ENCODE results near the gene STAB1.

Gene STAB1

GRCh38 chr3:52563984-52564383 is 68.8 kb downstream of the STAB1 start:
- DNase-seq (ENCODE audit: low spot score) = no peak

GRCh38 chr3:52568069-52568468 is 72.9 kb downstream of the STAB1 start:
- no peak for DNase-seq (ENCODE audit: low spot score)

- DNase-seq (ENCODE audit: low spot score) = no peak
Measured at GRCh38 chr3:52570076-52570475, 74.9 kb downstream of the STAB1 start.

GRCh38 chr3:52572221-52572620 is 77.1 kb downstream of the STAB1 start:
- DNase-seq (ENCODE audit: low spot score) = no peak
